Measurements from ENCODE around the gene ZNF814. TPM values are rescaled to one million over a fixed set of nuclear protein-coding genes. Genes with fewer than 3 reads are reported as not detected.
"Not testable (repeated sequence)": the region's sequence is repeated elsewhere in the genome, so short reads cannot be mapped to it uniquely, and the experiment has no call there.

ZNF814 gene
- total RNA-seq, 1 experiment from 2014 or later: 8.7 TPM

GRCh38 chr19:57830071-57830602 lies 58.7 kb downstream of the ZNF814 start, which contains the start of gene ZNF587B:
Gene ZNF587B (plus strand): TSS chr19:57830299. CDS start chr19:57830529, 230 bp downstream.
- H3K4me3 Mint-ChIP-seq (ENCODE audit: low read depth, unreplicated experiment): no peak within 1 kb of the TSS
- BruUV-seq (replicated peaks): no TSS peak
- TF ChIP-seq, protein P1, sequence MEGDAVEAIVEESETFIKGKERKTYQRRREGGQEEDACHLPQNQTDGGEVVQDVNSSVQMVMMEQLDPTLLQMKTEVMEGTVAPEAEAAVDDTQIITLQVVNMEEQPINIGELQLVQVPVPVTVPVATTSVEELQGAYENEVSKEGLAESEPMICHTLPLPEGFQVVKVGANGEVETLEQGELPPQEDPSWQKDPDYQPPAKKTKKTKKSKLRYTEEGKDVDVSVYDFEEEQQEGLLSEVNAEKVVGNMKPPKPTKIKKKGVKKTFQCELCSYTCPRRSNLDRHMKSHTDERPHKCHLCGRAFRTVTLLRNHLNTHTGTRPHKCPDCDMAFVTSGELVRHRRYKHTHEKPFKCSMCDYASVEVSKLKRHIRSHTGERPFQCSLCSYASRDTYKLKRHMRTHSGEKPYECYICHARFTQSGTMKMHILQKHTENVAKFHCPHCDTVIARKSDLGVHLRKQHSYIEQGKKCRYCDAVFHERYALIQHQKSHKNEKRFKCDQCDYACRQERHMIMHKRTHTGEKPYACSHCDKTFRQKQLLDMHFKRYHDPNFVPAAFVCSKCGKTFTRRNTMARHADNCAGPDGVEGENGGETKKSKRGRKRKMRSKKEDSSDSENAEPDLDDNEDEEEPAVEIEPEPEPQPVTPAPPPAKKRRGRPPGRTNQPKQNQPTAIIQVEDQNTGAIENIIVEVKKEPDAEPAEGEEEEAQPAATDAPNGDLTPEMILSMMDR (IDR thresholded peaks at IDR 0.05; ENCODE audit: unreplicated experiment): no peak
- DNase-seq: no peak
- H3K27ac Mint-ChIP-seq (ENCODE audit: unreplicated experiment): peak within 1 kb of the TSS; percentile 11
- CTCF ChIA-PET: no interaction called here
- peaks cover 46% of the 10 kb centered on the region for H3K36me3 Mint-ChIP-seq (ENCODE audit: insufficient read depth, unreplicated experiment)
- intact Hi-C loops (cut with micrococcal nuclease; ENCODE audit: unreplicated experiment): no loop called here
- H3K4me1 Mint-ChIP-seq (ENCODE audit: low read depth, unreplicated experiment): peaks cover 23% of the 10 kb centered on the region
- no peaks in the 10 kb centered on the region for H3K27me3 Mint-ChIP-seq (ENCODE audit: unreplicated experiment)
- H3K9me3 Mint-ChIP-seq (ENCODE audit: low read depth, unreplicated experiment): peaks cover 10% of the 10 kb centered on the region

DNA sequence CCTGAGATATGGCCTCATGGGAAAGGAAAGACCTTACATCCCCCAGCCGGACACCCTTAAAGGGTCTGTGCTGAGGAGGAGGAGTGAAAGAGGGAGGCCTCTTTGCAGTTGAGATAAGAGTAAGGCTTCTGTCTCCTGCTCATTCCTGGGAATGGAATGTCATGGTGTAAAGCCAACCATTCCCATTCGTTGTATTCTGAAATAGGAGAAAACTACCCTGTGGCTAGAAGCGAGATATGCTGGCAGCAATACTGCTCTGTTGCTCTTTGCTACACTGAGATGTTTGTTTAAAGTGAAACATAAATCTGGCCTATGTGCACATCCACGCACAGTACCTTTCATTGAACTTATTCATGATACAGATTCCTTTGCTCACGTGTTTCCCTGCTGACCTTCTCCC lies 59.5 kb downstream of the ZNF814 start:
- Mint-ChIP-seq H3K36me3 (ENCODE audit: insufficient read depth, unreplicated experiment) (peaks cover 46% of the 10 kb centered on the region), H3K27me3 (ENCODE audit: unreplicated experiment) (no peaks in the 10 kb centered on the region), H3K9me3 (ENCODE audit: low read depth, unreplicated experiment) (peaks cover 10% of the 10 kb centered on the region), H3K27ac (ENCODE audit: unreplicated experiment) (peak overlapping the region; percentile 11), H3K4me1 (ENCODE audit: low read depth, unreplicated experiment) (peaks cover 28% of the 10 kb centered on the region), H3K4me3 (ENCODE audit: low read depth, unreplicated experiment) (no peak overlapping the region)
- no peak for DNase-seq
- intact Hi-C loops (cut with micrococcal nuclease; ENCODE audit: unreplicated experiment): no loop called here
- TF ChIP-seq, protein P1 (IDR thresholded peaks at IDR 0.05; ENCODE audit: unreplicated experiment): no peak
- BruUV-seq (replicated peaks): no TSS peak
- CTCF ChIA-PET: no interaction called here

GRCh38 chr19:57825511-57825910 lies 63.3 kb downstream of the ZNF814 start:
- CTCF ChIA-PET: no interaction called here
- Mint-ChIP-seq H3K27ac (ENCODE audit: unreplicated experiment) (no peak overlapping the region), H3K4me1 (ENCODE audit: low read depth, unreplicated experiment) (peaks cover 62% of the 10 kb centered on the region), H3K27me3 (ENCODE audit: unreplicated experiment) (no peaks in the 10 kb centered on the region), H3K9me3 (ENCODE audit: low read depth, unreplicated experiment) (peaks cover 7% of the 10 kb centered on the region), H3K4me3 (ENCODE audit: low read depth, unreplicated experiment) (no peak overlapping the region), H3K36me3 (ENCODE audit: insufficient read depth, unreplicated experiment) (peaks cover 54% of the 10 kb centered on the region)
- TF ChIP-seq, protein P1 (IDR thresholded peaks at IDR 0.05; ENCODE audit: unreplicated experiment): no peak
- BruUV-seq (replicated peaks): no TSS peak
- DNase-seq: no peak
- intact Hi-C loops (cut with micrococcal nuclease; ENCODE audit: unreplicated experiment): no loop called here

DNA sequence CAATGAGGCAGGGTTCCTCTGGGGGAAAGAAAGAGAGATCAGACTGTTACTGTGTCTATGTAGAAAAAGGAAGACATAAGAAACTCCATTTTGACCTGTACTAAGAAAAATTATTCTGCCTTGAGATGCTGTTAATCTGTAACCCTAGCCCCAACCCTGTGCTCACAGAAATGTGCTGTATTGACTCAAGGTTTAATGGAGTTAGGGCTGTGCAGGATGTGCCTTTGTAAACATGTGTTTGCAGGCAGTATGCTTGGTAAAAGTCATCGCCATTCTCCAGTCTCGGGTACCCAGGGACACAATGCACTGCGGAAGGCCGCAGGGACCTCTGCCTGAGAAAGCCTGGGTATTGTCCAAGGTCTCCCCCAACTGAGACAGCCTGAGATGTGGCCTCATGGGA lies 65.2 kb downstream of the ZNF814 start:
- H3K9me3 Mint-ChIP-seq (ENCODE audit: low read depth, unreplicated experiment); BruUV-seq (replicated peaks); CTCF ChIA-PET; DNase-seq; H3K27me3 Mint-ChIP-seq (ENCODE audit: unreplicated experiment); H3K27ac Mint-ChIP-seq (ENCODE audit: unreplicated experiment); intact Hi-C loops (cut with micrococcal nuclease; ENCODE audit: unreplicated experiment): not testable (repeated sequence)
- H3K4me3 Mint-ChIP-seq (ENCODE audit: low read depth, unreplicated experiment): peak overlapping the region; percentile 39
- H3K4me1 Mint-ChIP-seq (ENCODE audit: low read depth, unreplicated experiment): peaks cover 50% of the 10 kb centered on the region
- H3K36me3 Mint-ChIP-seq (ENCODE audit: insufficient read depth, unreplicated experiment): peaks cover 63% of the 10 kb centered on the region

DNA sequence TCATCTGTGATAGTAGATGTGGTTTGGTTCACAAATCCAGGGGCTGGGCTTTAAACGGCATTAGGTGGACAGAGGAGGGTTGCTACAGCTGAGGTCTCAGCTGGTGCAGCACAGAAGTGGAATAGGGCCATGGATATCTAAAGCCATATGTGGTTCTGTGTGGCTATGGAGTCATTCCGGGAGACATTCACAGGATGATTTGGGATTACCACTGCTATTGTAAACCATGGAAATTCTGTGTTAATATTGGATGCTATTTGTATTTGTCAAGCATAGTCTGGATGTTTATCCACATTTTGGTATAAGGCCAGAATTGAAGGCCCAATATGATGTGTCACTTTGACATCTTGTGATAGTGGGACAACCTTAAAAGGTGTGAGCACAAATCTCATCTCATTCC lies 65.7 kb downstream of the ZNF814 start:
- peak overlapping the region; percentile 74 for H3K27ac Mint-ChIP-seq (ENCODE audit: unreplicated experiment)
- H3K4me3 Mint-ChIP-seq (ENCODE audit: low read depth, unreplicated experiment): peak overlapping the region; percentile 39
- CTCF ChIA-PET; H3K9me3 Mint-ChIP-seq (ENCODE audit: low read depth, unreplicated experiment); DNase-seq; H3K27me3 Mint-ChIP-seq (ENCODE audit: unreplicated experiment); intact Hi-C loops (cut with micrococcal nuclease; ENCODE audit: unreplicated experiment); BruUV-seq (replicated peaks): not testable (repeated sequence)
- peaks cover 62% of the 10 kb centered on the region for H3K36me3 Mint-ChIP-seq (ENCODE audit: insufficient read depth, unreplicated experiment)
- peaks cover 50% of the 10 kb centered on the region for H3K4me1 Mint-ChIP-seq (ENCODE audit: low read depth, unreplicated experiment)

GRCh38 chr19:57821501-57821900 lies 67.3 kb downstream of the ZNF814 start:
- H3K9me3 Mint-ChIP-seq (ENCODE audit: low read depth, unreplicated experiment); DNase-seq; BruUV-seq (replicated peaks); H3K27me3 Mint-ChIP-seq (ENCODE audit: unreplicated experiment); H3K27ac Mint-ChIP-seq (ENCODE audit: unreplicated experiment); intact Hi-C loops (cut with micrococcal nuclease; ENCODE audit: unreplicated experiment): not testable (repeated sequence)
- Mint-ChIP-seq H3K4me3 (ENCODE audit: low read depth, unreplicated experiment) (peak overlapping the region; percentile 91), H3K36me3 (ENCODE audit: insufficient read depth, unreplicated experiment) (peaks cover 48% of the 10 kb centered on the region), H3K4me1 (ENCODE audit: low read depth, unreplicated experiment) (peaks cover 42% of the 10 kb centered on the region)
- CTCF ChIA-PET: interaction anchor here (0.6 kb wide), 1 partner anchor 27 kb away, joined by 5 read pairs; no protein-coding TSS in a partner anchor

DNA sequence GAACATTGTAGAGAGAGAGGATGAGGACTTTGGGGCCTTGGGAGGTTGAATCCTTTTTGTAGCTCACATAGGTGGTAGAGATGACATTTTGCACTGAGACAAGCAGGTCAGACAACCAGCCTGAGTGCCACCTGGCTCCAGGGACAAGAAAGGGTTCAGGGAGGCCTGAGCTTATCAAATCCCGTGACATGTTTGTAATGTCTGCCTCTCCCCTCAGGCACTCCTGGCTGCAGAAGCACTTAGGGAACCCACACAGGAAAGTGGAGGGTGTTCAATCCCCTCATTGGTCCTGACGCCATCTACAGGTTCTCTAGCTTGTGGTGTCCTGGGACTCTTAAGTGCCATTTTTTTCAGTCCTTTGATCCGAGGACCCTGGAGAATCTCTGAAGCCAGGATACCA lies 67.7 kb downstream of the ZNF814 start:
- Mint-ChIP-seq H3K4me3 (ENCODE audit: low read depth, unreplicated experiment) (peak overlapping the region; percentile 91), H3K36me3 (ENCODE audit: insufficient read depth, unreplicated experiment) (peaks cover 47% of the 10 kb centered on the region), H3K4me1 (ENCODE audit: low read depth, unreplicated experiment) (peaks cover 46% of the 10 kb centered on the region)
- BruUV-seq (replicated peaks); intact Hi-C loops (cut with micrococcal nuclease; ENCODE audit: unreplicated experiment); H3K9me3 Mint-ChIP-seq (ENCODE audit: low read depth, unreplicated experiment); H3K27me3 Mint-ChIP-seq (ENCODE audit: unreplicated experiment); CTCF ChIA-PET; H3K27ac Mint-ChIP-seq (ENCODE audit: unreplicated experiment); DNase-seq: not testable (repeated sequence)
